Hepatocyte (in vitro differentiated cells): Measurements from ENCODE around the gene GRXCR1.

Experiments
- CTCF ChIP-seq: fragments of 200-600 bp; sonication (generic); IDR thresholded peaks from 2 replicates; pipeline ENCODE4 v1.5.1; 2016; ENCODE audit warnings: antibody characterized with exemption, mild to moderate bottlenecking; ENCODE audit not compliant: poor library complexity
- EZH2 ChIP-seq: fragments of 200-600 bp; sonication (generic); IDR thresholded peaks from 2 replicates; pipeline ENCODE4 v1.6.1; 2016; ENCODE audit warnings: antibody characterized with exemption, mild to moderate bottlenecking, borderline replicate concordance
- EZH2phosphoT487 ChIP-seq: fragments of 200-600 bp; sonication (generic); IDR thresholded peaks from one replicate; pipeline ENCODE4 v1.6.1; 2018; ENCODE audit warnings: antibody characterized with exemption, mild to moderate bottlenecking, low read depth, moderate library complexity; ENCODE audit not compliant: unreplicated experiment, severe bottlenecking

- TF ChIP-seq CTCF: no peak
- TF ChIP-seq EZH2phosphoT487: no peak
- no peak for TF ChIP-seq EZH2
These were observed 121.7 kb downstream of the GRXCR1 start for GRCh38 chr4:43014256-43014655.
